AG08395 (cell line): ENCODE measurements around the gene AGAP5.

Experiments
- DNase-seq: peaks from one replicate; pipeline ENCODE4 v3.0.0; 2012; ENCODE audit warnings: mixed read lengths, low spot score

AGAP5 gene

GRCh38 chr10:73625884-73626752 lies 71.8 kb downstream of the AGAP5 start:
- peak; percentile 97 for DNase-seq

GRCh38 chr10:73625004-73625883 lies 72.7 kb downstream of the AGAP5 start:
- DNase-seq: peak; percentile 41
